ENCODE results near the gene FFAR1.
"Not testable (repeated sequence)": the region's sequence is repeated elsewhere in the genome, so short reads cannot be mapped to it uniquely, and the experiment has no call there.

The FFAR1 gene

GRCh38 chr19:35363001-35363590 is 15.4 kb downstream of the FFAR1 start:
- DNase-seq: no peak

GRCh38 chr19:35363711-35364425 is 16.2 kb downstream of the FFAR1 start:
- DNase-seq: no peak

DNA sequence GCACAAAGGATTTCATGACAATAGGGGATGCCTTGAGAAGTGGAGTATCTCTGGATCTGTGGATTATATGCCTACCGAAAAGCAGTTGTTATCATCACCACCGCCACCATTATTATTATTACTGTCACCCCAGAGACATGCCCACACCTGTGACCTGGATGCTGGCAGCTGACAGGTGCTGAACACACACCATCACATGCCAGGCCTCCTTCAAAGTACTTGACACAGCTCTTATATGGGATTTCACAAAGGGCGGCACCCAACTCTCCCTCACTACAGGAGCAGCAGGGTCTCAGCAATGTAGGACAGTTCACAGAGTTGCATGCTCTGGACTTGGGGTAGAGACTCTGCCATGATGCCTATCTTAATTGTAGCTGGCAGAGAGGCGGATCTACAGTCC is 17.6 kb downstream of the FFAR1 start:
- no peak for DNase-seq

GRCh38 chr19:35368378-35368777 is 20.7 kb downstream of the FFAR1 start:
- no peak for DNase-seq

- DNase-seq: no peak
These were observed 21.8 kb downstream of the FFAR1 start for GRCh38 chr19:35369522-35369921.

GRCh38 chr19:35370722-35371121 is 23.0 kb downstream of the FFAR1 start, which contains the start of gene GPR42:
Gene GPR42, plus strand, starts transcription at chr19:35371068. Its CDS starts 292 bp downstream, at chr19:35371360.
- DNase-seq: no peak

DNA sequence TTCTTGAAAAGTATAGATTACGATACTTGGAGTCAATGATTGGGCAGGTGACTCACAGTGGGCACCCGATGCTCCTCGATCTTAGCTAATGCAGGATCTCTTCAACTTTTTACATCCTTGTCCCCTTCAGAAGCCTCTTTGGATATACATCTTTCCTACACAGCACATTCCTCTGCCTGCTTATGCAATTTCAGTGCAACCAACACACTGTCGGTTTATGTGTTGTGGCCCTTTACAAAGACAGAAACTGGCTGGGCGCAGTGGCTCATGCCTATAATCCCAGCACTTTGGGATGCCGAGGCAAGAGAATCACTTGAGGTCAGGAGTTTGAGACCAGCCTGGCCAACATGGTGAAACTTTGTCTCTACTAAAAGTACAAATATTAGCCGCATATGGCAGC is 25.8 kb downstream of the FFAR1 start:
- DNase-seq: no peak

GRCh38 chr19:35374031-35374430 is 26.3 kb downstream of the FFAR1 start:
- not testable (repeated sequence) for DNase-seq

DNA sequence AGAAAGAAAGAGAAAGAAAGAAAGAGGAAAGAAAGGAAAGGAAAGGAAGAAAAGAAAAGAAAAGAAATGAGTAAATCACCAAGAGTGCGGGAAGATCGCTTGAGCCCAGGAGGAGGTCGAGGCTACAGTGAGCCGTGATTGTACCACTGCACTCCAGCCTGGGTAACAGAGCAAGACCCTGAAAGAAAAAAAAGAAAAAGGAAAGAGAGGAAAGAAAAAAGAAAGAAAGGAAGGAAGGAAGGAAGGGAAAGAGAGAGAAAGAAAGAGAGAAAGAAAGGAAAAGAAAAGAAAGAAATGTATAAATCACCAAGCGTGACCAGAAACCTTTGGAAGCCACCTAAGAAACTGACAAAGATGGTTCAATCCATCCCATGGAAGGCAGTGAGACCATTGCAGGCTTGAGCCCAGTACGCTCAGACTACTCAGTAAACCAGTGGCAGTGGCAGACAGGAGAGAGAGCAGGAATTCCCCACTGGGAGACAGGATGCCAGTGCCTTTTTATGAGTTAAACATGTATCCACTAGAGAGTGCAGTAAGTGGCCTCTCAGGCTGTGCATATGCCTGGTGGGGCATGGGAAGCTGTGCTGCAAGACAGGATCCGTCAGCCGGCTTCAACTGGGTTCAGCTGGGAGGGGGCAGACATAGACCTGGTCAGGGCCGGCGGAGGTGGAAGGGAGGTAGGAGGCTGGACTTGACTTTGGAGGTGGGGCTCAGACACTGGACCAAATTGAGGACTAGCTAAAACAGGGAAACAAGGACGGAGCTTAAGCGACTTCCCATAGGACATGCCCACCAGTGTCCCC is 28.0 kb downstream of the FFAR1 start:
- DNase-seq: no peak

DNA sequence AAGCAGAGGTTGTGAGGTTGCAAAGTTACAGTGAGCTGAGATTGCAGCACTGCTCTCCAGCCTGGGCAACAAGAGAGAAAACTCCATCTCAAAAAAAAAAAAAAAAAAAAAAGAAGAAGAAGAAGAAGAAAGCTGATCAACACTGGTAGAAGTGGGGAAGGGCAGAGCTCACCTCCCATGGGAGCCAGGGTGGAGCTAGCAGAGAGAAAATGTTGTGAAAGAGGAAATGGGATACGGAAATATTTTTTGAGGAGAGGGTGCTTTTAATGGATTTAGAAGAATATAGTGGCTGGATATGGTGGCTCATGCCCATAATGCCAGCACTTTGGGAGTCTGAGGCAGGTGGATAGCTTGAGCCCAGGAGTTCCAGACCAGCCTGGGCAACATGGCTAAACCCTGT is 30.0 kb downstream of the FFAR1 start:
- DNase-seq: no peak

- no peak for DNase-seq
These were observed 30.7 kb downstream of the FFAR1 start for GRCh38 chr19:35378356-35378755.

- DNase-seq: not testable (repeated sequence)
These were observed 31.8 kb downstream of the FFAR1 start for GRCh38 chr19:35379545-35379944.

- DNase-seq: no peak
These were observed 32.3 kb downstream of the FFAR1 start for GRCh38 chr19:35379992-35380391.

- no peak for DNase-seq
These were observed 32.9 kb downstream of the FFAR1 start for GRCh38 chr19:35380450-35381124.

DNA sequence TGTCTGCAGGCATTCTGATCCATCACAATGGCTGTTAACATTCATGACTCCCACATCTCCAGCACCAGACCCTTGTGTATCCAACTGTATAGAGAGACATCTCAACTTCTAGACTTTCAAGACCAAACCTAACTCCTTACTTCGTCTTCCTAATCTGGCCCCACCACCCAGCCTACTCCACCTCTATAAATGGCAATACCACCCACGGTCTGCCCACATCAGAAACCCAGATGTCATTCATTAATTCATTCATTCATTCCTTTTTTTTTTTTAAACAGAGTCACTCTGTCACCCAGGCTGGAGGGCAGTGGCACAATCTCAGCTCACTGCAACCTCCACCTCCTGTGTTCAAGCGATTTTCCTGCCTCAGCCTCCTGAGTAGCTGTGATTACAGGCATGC is 33.6 kb downstream of the FFAR1 start:
- DNase-seq: no peak

DNA sequence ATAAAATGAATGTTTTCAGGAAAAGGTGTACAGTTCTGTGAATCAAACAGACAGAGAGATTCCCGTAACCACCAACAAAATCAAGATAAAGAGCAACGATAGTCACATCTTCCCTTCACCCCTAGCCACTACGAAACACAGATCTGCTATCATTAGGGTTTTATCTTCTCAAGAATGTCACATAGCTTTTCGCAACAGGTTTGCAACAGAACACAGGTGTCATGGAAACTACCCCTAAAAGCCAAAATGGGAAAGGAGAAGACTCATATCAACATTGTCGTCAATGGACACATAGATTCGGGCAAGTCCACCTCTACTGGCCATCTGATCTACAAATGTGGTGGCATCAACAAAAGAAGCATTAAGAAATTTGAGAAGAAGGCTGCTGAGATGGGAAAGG is 34.2 kb downstream of the FFAR1 start:
- DNase-seq: no peak

GRCh38 chr19:35383536-35383935 is 35.8 kb downstream of the FFAR1 start:
- DNase-seq: no peak

GRCh38 chr19:35388277-35389054 is 40.8 kb downstream of the FFAR1 start:
- no peak for DNase-seq

DNA sequence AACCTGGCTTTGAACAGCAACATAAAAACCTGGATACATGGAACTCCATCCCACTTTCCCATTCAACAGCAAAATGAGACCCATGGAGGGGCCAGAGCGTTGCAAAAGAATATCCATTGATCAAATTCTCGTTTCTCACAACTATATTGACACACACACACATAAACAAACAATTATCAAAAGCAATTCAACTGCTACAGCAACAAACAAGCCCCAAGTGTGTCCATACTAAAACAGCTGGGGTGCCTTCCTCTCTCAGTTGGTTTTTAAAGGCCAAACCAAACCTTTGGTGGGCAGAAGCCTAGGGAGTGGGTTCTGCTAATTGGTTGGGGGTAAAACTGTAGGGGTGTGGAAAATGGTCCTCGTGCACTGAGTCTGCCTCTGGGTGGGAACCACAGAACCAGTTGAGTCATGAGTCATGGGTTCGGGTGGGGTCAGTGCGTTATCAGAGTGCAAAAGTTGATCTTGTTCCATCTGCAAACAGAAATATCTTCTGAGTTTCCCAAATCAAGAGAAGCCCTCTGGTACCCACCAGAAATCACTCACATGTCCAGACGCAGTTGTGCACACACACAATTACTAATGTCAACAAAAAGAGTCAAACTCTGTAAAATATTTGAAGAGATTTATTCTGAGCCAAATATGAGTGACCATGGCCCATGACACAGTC is 41.6 kb downstream of the FFAR1 start:
- no peak for DNase-seq

DNA sequence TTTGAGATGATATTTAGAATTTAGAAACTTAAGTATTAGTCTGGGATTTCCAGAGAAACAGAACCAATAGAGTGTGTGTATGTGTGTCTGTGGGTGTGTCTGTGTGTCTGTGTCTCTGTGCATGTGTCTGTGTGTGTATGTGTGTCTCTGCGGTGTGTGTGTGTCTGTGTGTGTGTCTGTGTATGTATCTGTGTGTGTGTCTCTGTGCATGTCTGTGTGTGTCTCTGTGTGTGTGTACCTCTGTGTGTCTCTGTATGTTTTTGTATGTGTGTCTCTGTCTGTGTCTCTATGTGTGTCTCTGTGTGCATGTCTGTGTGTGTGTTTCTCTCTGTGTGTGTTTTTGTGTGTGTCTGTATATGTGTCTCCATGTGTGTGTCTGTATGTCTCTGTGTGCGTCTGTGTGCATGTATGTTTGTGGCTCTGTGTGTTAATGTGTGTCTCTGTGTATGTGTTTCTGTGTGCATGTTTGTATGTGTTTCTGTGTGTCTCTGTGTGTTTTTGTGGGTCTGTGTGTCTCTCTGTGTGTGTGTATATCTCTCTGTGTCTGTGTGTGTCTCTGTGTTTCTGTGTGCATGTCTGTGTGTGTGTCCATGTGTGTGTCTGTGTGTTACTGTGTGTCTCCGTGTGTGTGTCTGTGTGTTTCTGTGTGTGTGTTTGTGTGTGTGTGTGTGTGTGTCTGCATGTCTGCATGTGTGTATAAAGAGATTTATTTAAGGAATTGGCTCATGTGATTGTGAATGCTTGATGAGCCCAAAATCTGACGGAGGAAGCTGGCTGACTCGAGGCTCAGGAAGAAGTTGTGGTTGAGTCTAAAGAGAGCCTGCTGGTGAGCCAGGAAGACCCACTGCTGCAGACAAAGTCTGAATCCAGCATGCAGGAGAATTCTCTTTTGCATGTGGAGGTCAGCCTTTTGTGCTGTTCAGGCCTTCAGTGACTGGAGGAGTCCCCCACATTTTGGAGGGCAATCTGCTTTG is 45.3 kb downstream of the FFAR1 start:
- DNase-seq: no peak

Data from NCI-H510A (cell line).